ENCODE data around the gene CCDC191.

DNA sequence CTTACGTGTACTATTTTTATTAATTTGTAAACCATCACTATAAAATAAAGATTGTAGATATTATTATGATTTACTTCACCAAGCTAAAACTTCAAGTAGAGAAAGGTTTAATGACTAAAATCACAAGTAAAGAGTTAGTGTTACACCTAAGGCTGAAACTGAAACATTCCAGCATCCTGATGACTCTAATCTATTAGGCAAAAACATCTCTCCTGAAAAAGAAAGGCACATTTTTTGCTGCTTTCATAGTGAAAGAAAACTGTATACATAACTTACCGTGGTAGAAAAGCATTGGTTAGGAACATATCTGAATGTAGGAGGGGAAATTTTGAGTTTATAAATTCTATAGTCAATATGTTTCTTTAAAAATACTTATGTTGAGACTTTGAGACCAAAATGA is 35.4 kb downstream of the CCDC191 start:
- TF ChIP-seq, protein P1, sequence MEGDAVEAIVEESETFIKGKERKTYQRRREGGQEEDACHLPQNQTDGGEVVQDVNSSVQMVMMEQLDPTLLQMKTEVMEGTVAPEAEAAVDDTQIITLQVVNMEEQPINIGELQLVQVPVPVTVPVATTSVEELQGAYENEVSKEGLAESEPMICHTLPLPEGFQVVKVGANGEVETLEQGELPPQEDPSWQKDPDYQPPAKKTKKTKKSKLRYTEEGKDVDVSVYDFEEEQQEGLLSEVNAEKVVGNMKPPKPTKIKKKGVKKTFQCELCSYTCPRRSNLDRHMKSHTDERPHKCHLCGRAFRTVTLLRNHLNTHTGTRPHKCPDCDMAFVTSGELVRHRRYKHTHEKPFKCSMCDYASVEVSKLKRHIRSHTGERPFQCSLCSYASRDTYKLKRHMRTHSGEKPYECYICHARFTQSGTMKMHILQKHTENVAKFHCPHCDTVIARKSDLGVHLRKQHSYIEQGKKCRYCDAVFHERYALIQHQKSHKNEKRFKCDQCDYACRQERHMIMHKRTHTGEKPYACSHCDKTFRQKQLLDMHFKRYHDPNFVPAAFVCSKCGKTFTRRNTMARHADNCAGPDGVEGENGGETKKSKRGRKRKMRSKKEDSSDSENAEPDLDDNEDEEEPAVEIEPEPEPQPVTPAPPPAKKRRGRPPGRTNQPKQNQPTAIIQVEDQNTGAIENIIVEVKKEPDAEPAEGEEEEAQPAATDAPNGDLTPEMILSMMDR (optimal IDR thresholded peaks at IDR 0.05 in 1 of 3, IDR thresholded peaks at IDR 0.05 in 1 of 3, conservative IDR thresholded peaks at IDR 0.05 in 1 of 3; ENCODE audit: extremely low read depth in 1 of 3, insufficient read depth in 2 of 3, low read length in 3 of 3): no peak
- TF ChIP-seq EZH2 (IDR thresholded peaks at IDR 0.05; ENCODE audit: low read length): no peak

Measured in keratinocyte (primary cell).